ENCODE data around the gene TAS2R19.
"Not testable (repeated sequence)": the region's sequence is repeated elsewhere in the genome, so short reads cannot be mapped to it uniquely, and the experiment has no call there.

The TAS2R19 gene, protein sequence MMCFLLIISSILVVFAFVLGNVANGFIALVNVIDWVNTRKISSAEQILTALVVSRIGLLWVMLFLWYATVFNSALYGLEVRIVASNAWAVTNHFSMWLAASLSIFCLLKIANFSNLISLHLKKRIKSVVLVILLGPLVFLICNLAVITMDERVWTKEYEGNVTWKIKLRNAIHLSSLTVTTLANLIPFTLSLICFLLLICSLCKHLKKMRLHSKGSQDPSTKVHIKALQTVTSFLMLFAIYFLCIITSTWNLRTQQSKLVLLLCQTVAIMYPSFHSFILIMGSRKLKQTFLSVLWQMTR

DNA sequence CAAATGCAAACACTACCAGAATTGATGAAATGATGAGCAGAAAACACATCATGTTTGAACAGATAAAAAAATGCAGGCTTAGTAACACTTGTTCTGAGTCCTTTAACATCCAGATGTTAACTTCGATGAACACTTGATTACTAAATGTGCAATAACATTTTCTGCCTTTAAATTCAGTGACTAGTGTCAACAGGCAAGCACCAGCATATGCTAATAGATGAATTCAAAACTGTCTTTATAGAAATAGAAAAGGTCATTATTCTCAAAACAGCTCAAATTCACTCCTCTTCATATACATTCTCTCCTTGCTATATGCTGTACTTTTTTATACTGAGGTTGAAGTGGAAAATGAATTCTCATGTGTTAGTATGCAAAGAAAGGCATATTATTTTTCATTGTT is at the start of gene TAS2R19:
TAS2R19 (minus strand) TSS at position 101 of the 400 bp plus-strand sequence; CDS start at position 52, 49 bp downstream.
- no peak for DNase-seq

DNA sequence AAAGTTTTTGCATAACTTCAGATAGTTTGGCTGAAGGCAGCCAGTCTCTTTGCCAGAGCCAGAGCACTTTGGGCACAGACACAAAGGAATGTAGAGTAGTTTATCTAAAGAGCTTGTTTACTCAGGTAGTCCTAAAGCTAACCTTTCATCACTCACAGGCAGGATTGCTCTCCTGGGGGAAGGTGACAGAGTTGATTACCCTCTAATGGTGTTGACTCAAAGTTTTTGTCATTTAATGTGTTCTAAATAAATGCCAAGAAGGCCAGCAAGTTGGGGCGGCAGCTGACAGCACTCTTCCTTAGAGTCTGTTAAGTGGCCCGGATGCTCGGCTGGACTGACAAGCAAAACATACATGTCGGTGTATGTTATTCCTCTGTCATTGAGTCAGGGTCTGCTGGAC is 49.0 kb upstream of the TAS2R19 start:
- DNase-seq: no peak

DNA sequence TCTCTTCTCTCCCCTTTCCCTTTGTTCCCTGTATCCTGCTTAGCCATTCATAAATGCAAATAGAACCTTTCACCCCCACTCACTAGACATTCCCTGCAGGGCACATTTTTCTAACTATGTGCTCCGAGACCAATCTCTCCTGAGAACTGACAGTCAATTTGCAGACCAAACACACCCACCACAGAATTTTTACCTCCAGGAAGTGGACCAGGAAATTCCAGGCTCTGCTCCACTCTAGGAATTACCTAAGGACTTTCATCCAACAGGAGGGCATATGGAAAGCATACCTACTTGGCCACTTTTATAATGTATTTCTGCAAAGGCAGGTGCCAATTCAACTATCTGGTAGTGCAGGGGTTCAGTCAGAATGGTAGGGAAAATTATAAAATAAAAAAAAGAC is 48.6 kb upstream of the TAS2R19 start:
- no peak for DNase-seq

DNA sequence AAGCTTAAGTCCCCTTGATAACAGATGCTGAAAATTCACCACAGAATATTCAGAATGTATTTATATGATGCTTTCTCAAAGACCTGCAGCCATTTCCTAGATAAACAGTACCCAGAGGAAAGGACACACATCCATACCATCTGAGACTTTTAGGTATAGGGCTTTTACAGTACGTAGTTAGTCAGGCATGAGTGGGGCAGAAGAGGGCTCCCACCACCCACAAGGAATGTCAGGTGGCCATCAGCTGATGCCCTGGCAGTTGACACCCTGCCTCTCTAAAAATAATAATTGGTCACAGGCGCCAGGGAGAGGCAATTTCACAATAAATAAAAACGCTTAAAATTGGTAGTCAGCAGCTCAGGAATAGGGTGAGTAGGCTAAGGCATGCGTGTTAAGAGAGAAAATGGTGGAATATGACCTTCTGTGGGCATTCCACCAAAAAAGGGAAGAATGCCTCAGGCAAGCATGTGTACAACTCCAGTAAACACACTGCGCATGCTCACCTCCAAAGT is 47.5 kb upstream of the TAS2R19 start:
- DNase-seq: no peak

DNA sequence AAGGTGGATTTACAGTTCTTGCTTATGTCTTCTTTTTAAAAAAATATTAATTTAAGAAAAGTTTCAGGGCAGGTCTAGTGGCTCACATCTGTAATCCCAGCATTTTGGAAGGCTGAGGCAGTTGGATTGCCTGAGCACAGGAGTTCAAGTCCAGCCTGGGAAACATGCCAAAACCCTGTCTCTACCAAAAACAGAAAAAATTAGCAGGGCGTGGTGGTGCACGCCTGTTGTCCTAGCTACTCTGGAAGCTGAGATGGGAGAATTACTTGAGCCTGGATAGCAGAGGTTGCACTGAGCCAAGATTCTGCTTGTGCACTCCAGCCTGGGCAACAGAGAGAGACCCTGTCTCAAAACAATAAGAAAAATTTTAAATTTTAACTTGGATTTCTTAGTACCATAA is 45.1 kb upstream of the TAS2R19 start:
- no peak for DNase-seq

DNA sequence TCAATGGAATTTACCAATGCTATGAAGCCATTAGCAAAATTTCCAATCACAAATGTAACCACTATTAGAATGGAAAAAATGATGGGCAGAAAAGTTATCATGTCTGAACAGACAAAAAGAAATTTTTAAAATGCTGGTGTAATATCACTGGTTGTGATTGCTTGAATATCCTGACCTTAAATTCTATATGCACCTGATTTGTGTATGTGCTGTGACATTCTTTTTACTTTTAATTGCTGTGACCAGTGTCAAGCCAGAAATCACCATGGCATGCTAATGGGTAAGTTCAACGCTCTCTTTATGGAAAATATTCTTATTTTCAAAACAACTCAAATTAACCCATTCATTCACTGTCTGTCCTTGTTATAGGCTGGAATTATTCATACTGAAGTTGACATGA is 39.8 kb upstream of the TAS2R19 start, which contains the start of gene TAS2R46:
TAS2R46 (minus strand) TSS at position 101 of the 400 bp plus-strand sequence; CDS start at position 101, 0 bp downstream.
- DNase-seq: not testable (repeated sequence)

DNA sequence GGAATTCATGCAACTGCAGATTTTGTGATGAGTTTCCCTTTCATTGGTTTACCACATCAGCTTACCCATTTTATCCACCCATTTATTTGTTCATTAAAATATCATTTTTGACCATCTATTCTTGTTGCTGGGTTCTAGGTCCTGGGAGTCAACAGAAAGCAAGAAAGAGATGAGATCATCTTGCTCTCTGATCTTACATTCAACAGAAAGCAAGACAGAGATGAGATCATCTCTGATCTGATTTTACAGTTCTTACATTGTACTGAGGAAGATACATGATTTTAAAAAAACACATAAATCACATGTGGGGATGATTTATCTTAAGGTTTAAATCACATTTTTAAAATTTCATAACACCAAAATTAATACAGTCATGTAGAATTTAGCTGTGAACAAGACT is 37.4 kb upstream of the TAS2R19 start:
- DNase-seq: no peak

DNA sequence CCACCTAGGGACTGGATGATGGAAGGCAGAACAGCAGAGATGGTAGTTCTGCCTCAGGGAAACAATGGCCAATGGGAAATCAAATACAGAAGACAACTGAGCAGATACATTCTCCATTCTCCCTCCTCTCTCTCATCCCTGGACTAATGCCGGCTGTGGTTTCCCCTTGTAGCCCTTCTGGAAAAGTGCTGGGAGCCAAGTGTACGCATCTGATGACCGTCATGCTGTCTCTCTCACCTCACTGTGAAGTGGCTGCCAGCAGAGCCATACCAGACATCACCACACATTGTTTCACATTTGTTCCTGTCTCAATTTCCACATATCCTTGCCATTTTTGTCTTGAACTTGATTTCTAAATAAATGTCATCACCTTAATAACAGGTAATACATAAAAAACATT is 36.6 kb upstream of the TAS2R19 start:
- no peak for DNase-seq

DNA sequence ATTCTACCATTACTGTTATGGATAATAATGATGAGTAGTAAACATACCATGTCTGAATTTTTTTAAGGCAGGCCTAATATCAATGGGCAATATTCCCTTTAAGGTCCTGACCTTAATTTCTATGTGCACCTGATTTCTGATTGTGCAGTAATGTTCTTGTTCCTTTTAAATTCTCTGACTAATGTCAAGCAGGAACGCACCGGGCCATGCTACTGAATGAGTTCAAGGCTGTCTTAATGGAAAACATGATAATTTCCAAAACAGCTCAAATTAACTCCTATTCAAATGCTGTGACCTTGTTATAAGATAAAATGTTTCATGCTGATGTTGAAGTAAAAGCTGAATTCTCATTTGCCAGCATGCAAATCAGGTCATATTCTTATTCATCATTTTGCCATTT is 32.9 kb upstream of the TAS2R19 start:
- DNase-seq: no peak

DNA sequence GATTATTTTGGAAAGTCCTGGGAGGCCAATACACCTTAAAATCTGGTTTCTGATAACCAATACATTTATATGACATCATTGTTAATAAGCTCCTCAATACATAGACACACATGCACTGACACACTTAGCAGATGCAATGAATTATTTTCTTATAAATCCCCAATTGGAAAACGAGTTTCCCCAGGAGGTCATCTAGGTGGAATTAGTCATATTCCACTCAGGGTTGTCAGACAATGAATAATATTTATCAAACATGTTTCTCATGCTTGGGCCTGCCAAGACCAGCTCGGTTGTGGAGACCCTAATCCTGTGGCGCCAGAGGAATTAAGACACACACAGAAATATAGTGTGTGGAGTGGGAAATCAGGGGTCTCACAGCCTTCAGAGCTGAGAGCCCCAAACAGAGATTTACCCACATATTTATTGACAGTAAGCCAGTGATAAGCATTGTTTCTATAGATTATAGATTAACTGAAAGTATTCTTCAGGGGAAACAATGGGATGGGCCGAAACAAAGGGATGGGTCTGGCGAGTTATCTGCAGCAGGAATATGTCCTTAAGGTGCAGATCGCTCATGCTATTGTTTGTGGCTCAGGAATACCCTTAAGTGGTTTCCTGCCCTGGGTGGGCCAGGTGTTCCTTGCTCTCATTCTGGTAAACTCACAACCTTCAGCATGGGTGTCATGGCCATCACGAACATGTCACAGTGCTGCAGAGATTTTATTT is 27.5 kb upstream of the TAS2R19 start:
- DNase-seq: not testable (repeated sequence)

DNA sequence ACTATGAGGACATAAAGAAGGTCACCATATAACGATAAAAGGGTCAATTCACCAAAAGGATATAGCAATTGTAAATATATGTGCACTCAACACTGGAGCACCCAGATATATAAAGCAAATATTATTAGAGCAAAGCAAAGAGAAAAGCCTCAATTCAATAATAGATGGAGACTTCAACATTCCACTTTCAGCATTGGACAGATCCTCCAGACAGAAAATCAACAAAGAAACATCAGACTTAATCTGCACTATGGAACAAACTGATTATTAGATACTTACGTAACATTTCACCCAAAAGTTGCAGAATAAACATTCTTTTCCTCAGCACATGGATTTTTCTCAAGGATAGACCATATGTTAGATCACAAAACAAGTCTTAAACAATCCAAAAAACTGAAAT is 18.9 kb upstream of the TAS2R19 start:
- not testable (repeated sequence) for DNase-seq

DNA sequence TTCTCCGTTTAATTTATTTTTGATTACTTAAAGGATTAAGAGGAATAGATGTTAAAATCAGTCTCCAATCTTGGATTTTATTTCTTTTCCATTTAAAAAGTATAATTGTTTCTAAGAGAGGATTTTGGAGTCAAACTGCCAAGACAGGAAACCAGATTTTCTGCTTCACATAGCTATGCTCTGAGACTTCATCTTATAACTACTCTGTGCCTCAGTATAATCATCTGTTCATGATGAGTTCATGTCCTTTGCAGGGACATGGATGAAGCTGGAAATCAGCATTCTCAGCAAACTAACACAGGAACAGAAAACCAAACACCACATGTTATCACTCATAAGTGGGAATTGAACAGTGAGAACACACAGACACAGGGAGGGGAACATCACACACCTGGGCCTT is 17.7 kb upstream of the TAS2R19 start:
- no peak for DNase-seq

DNA sequence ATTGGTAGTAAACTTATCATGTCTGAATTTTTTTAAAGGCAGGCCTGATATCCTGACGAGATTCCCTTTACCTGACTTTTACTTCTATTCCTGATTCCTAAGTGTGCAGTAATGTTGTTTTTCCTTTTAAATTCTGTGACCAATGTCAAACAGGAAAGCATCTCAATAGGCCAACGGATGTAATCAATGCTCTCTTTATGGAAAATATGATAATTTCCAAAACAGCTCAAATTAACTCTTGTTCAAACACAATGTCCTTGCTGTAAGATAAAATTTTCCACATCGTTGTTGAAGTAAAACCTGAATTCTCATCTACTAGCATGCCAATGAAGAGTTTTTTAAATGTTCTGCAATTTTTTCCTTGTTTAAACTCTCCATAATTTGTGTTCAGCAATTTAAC is 16.8 kb upstream of the TAS2R19 start:
- no peak for DNase-seq

DNA sequence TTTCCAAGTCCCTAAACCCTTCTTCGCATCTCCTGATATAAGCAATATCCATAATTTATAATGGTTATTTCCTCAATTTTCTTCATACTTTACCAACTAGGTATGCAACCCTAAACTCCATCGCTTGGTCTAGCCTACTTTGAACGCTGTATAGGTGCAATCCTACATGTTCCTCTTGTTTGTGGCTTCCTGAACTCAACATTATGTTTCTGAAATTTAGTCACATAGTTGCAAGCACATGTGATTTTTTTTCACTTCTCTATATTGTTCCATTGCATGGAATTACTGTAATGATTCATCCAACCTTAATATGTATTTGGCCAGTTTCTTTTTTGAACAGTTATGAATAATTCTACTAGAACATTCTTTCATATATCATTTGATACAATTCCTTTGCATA is 11.5 kb upstream of the TAS2R19 start:
- not testable (repeated sequence) for DNase-seq

DNA sequence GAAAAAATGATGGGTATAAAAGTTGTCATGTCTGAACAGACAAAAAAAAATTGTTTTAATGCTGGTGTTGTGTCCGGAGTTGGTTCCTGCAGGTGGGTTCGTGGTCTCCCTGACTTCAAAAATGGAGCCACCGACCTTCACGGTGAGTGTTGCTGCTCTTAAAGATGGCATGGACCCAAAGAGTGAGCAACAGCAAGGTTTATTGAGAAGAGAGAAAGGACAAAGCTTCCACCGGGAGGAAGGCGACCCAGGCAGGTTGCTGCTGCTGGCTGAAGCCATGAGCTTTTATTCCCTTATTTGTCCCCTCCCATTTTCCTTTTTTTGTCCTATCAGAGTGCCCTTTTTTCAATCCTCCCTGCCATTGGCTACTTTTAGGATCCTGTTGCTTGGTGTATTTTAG is 8.9 kb upstream of the TAS2R19 start, which contains the start of gene TAS2R31:
TAS2R31 (minus strand) TSS at position 101 of the 400 bp plus-strand sequence; CDS start at position 29, 72 bp downstream.
- no peak for DNase-seq

DNA sequence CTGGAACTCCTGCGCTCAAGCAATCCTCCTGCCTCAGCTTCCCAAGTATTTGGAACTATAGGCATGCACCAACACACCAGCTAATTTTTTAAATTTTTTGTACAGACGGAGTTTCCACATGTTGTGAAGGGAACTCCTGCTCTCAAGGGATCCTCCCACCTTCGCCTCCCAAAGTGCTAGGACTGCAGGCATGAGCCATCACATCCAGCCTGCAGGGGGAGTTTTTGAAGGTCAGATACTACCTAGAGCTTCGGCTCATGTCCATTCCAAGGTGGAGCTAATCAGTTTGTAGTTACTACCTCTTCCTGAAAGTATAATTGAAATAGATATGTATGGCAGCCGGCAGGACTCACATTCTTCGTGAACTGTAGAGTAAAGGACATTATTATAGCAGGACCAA is 3.7 kb upstream of the TAS2R19 start:
- DNase-seq: no peak

DNA sequence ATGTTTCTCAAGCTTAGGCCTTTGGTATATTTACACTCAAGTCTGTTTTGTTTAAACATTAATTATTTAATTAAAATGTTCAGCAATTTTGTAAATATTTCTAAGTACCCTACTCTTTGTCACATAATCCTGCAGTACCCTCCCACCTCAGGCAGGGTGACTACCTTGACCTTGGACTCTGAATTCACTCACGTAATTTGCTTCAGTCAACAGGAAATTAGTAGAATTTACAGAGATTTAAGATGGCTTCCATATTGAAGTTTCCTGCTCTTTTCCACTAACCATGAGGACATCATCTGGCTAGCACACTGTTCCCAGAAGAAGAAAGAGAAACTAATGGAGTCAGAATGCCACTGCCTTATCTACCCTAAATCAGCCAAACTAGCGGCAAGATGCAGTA is 967 bp upstream of the TAS2R19 start:
- no peak for DNase-seq

DNA sequence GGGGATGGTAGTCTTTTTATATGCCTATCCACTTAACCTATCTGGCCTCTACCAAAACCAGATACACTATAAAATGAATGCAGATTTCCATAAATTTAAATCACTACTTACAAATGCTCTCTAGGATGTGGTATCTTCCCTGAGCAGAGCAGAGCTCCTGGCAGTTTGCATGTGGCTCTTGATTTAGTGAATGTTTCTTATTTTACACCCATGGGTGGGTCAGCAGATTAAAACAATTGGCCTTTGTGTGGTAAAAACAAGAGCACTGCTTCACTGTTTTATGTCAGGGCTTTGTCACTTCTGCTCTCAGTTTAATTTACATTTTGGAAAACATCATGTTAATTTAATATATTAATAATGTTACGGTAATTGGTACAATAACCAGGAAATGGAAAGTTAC is 5.5 kb downstream of the TAS2R19 start:
- DNase-seq: no peak

DNA sequence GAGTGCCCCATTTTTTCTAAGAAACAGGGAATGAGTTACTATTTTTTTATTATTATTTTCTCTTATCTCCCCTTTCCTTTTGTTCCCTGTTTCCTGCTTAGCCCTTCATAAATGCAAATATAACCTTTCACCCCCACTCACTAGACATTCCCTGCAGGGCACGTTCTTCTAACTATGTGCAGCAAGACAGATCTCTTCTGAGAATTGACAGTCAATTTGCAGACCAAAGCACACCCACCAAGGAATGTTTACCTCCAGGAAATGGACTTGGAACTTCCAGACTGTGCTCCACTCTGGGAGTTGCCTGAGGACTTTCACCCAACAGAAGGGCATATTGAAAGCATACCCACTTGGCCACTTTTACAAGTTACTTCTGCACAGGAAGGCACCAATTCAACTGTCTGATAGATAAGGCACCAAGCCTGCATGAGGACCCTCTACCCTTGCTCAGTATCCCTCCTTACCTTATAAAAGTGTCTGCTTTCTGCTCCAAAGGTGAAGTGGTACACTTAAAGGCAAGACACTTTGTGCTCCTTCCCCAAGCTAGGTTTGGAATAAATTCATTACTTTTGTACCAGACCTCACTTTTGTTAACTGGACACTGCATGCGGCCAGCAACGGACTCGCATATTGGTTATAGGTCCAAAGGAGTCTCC is 6.5 kb downstream of the TAS2R19 start:
- no peak for DNase-seq

DNA sequence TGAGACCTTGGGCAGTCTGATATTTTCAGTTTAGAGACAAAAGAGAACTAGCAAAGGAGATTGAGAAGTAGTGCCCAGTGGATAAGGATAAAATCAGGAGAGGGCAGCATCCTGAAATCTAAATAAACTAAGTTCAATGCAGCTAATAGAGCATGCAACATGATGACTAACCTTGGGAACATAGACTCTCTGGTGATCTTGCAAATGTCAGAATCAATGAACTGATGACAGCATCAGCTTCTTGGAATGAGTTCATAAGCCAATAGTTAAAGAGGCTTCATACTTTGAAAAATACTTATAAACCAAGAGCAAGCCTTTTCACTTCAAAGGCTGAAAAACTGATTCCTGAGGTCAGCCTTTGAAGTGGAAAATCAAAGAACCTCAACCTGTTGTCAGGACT is 8.2 kb downstream of the TAS2R19 start:
- no peak for DNase-seq

DNA sequence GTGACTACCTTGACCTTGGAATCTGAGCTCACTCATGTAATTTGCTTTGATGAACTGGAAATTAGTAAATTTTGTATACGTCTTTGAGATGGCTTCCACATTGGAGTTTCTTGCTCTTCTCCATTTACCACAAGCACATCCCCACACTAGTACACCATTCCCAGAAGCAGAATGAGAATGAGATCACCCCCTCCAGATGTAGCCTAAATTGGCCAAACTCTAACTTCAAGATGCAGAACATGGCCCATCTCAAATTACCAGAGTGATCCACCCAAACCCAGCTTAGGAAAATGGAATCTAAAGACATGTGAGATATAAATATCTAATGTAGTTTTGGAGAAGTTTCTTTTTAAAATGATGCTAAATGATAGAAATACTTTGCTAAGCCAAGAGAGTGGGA is 14.8 kb downstream of the TAS2R19 start:
- no peak for DNase-seq

DNA sequence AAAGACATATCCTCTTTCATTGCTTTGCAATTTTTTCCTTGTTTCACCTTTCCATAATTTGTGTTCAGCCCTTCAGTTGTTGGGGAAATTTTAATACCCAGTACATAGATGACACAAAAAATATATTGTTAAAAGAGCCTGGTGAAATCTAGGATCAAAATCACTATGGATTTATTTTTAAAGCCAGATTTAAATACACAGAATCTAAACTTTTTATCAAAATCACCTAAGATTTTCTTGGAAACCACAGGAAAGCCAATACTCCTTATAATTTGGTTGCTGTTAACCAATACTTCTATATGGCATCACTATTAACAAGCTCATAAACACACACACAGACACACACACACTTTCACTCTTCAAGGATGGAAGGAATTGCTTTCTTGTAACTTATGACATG is 24.2 kb downstream of the TAS2R19 start, which contains the start of gene TAS2R20:
TAS2R20 (minus strand) TSS at position 101 of the 400 bp plus-strand sequence. CDS start 429 bp downstream, outside the sequence.
- no peak for DNase-seq

DNA sequence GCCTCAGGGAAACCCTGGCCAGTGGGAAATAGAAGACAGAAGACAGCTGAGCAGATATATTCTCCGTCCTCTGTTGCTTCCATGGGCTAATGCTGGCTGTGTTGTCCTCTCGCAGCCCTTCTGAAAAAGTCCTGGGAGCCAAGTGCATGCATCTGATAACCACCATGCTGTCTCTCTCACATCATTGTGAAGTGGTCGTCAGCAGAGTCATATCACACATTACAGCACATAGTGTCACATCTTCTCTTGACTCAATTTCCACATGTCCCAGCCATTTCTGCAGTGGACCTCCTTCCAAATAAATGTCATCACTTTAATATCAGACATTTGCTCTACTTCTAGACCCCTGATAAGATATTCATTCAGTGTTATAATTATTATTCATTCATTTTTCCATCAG is 28.1 kb downstream of the TAS2R19 start:
- DNase-seq: no peak
